NCI-H2029 (cell line): ENCODE data around the gene HELB.
"Not testable (repeated sequence)": the region's sequence is repeated elsewhere in the genome, so short reads cannot be mapped to it uniquely, and the experiment has no call there.

Experiments
- DNase-seq: peaks from one replicate; lab custom pipeline; 2025; lab: John Stamatoyannopoulos, UW

HELB gene

GRCh38 chr12:66303316-66303804 is 1.1 kb downstream of the HELB start:
- DNase-seq: not testable (repeated sequence)

GRCh38 chr12:66304296-66304900 is 2.1 kb downstream of the HELB start:
- DNase-seq: no peak

- DNase-seq: no peak
Observed at GRCh38 chr12:66309606-66310005, 7.3 kb downstream of the HELB start.

GRCh38 chr12:66312189-66312588 is 9.9 kb downstream of the HELB start:
- no peak for DNase-seq

- no peak for DNase-seq
Observed at GRCh38 chr12:66314278-66314677, 12.0 kb downstream of the HELB start.

GRCh38 chr12:66319266-66319954 is 17.1 kb downstream of the HELB start:
- no peak for DNase-seq

GRCh38 chr12:66320996-66321395 is 18.7 kb downstream of the HELB start:
- no peak for DNase-seq

GRCh38 chr12:66321435-66321834 is 19.1 kb downstream of the HELB start:
- DNase-seq: no peak

GRCh38 chr12:66323017-66323416 is 20.7 kb downstream of the HELB start:
- no peak for DNase-seq

GRCh38 chr12:66329941-66330340 is 27.6 kb downstream of the HELB start:
- no peak for DNase-seq

- DNase-seq: no peak
Observed at GRCh38 chr12:66331016-66331415, 28.7 kb downstream of the HELB start.

GRCh38 chr12:66331814-66332213 is 29.5 kb downstream of the HELB start:
- no peak for DNase-seq

- no peak for DNase-seq
Observed at GRCh38 chr12:66335746-66336145, 33.5 kb downstream of the HELB start.

GRCh38 chr12:66337381-66338010 is 35.2 kb downstream of the HELB start:
- DNase-seq: no peak

- no peak for DNase-seq
Observed at GRCh38 chr12:66340131-66340530, 37.8 kb downstream of the HELB start.

- DNase-seq: no peak
Observed at GRCh38 chr12:66341126-66341525, 38.8 kb downstream of the HELB start.

GRCh38 chr12:66345212-66345611 is 42.9 kb downstream of the HELB start:
- no peak for DNase-seq

GRCh38 chr12:66345956-66346355 is 43.7 kb downstream of the HELB start:
- DNase-seq: no peak

- no peak for DNase-seq
Observed at GRCh38 chr12:66351301-66351700, 49.0 kb downstream of the HELB start.

GRCh38 chr12:66352197-66352596 is 49.9 kb downstream of the HELB start:
- DNase-seq: no peak

- DNase-seq: no peak
Observed at GRCh38 chr12:66352899-66353298, 50.6 kb downstream of the HELB start.

GRCh38 chr12:66354291-66354690 is 52.0 kb downstream of the HELB start:
- DNase-seq: no peak

- no peak for DNase-seq
Observed at GRCh38 chr12:66359300-66359699, 57.0 kb downstream of the HELB start.
